K562 (cell line): ENCODE measurements around the gene S100A4. TPM values are rescaled to one million over a fixed set of nuclear protein-coding genes. Genes with fewer than 3 reads are reported as not detected.

Experiments
- BACH1 ChIP-seq: fragments of 200-800 bp; sonication (Bioruptor generic); IDR thresholded peaks from 2 replicates; pipeline ENCODE4 v1.6.1; 2016; ENCODE audit warnings: missing genetic modification characterization, missing compliant biosample characterization
- BDP1 ChIP-seq: IDR thresholded peaks from 3 replicates; pipeline ENCODE4 v1.6.1; 2011; ENCODE audit not compliant: insufficient read length, insufficient read depth
- CHD1 ChIP-seq: fragments of 200-600 bp; sonication (generic); IDR thresholded peaks from one replicate; pipeline ENCODE4 v1.6.1; 2012; ENCODE audit warnings: mild to moderate bottlenecking, moderate library complexity, low read length, inconsistent platforms
- CSDE1 ChIP-seq, 2 experiments: fragments of 450-650 bp; IDR thresholded peaks; 2 replicates each; pipeline ENCODE4 v1.6.1; 2016; ENCODE audit warnings: mild to moderate bottlenecking in 1 of 2
- CTBP1 ChIP-seq: fragments of 450-650 bp; IDR thresholded peaks from 2 replicates; pipeline ENCODE4 v1.6.1; 2016; ENCODE audit warnings: borderline replicate concordance
- DMBX1 ChIP-seq: fragments of 250-450 bp; sonication (Bioruptor Pico); IDR thresholded peaks from 2 replicates; pipeline ENCODE4 v1.8.0; 2022; ENCODE audit warnings: inconsistent platforms, mild to moderate bottlenecking, moderate library complexity, borderline replicate concordance
- HCFC1 ChIP-seq: IDR thresholded peaks from 2 replicates; pipeline ENCODE4 v1.6.1; 2012; ENCODE audit warnings: low read depth, low read length, improper control_type of control experiment
- ILF3 ChIP-seq: fragments of 450-650 bp; IDR thresholded peaks from 2 replicates; pipeline ENCODE4 v1.6.1; 2018; ENCODE audit warnings: antibody characterized with exemption, mild to moderate bottlenecking, moderate library complexity, borderline replicate concordance
- LCOR ChIP-seq: sonication (generic); formaldehyde crosslinking; IDR thresholded peaks from 2 replicates; pipeline ENCODE4 v1.8.0; 2022; ENCODE audit warnings: mild to moderate bottlenecking, missing genetic modification reagents
- NFXL1 ChIP-seq: fragments of 450-650 bp; formaldehyde crosslinking; IDR thresholded peaks from 2 replicates; pipeline ENCODE4 v1.4.0; 2021; ENCODE audit warnings: mild to moderate bottlenecking
- PHF20 ChIP-seq: fragments of 450-650 bp; IDR thresholded peaks from 2 replicates; pipeline ENCODE4 v1.6.1; 2018; ENCODE audit not compliant: partially characterized antibody
- PTTG1 ChIP-seq: fragments of 450-650 bp; IDR thresholded peaks from 2 replicates; pipeline ENCODE4 v1.6.1; 2016; ENCODE audit warnings: low read depth, mild to moderate bottlenecking, missing genetic modification characterization, missing compliant biosample characterization
- SMAD3 ChIP-seq: fragments of 450-650 bp; formaldehyde crosslinking; conservative IDR thresholded peaks from 2 replicates; pipeline ENCODE4 v1.4.0; 2020; ENCODE audit warnings: mild to moderate bottlenecking
- polyA plus RNA-seq, 8 experiments: library from polyadenylated mRNA; depleted of rRNA in 4 of 8; stranded (reverse) in 5 of 8; unstranded in 3 of 8; fragments of >200 nt; fragmentation: Nextera tagmentation in 2 of 8; fragmentation: Illumina TruSeq in 1 of 8; extraction: Ambion mirVana in 2 of 8; extraction: Trizol in 1 of 8; gene quantifications; 2 replicates each; pipeline versions ENCODE4 v1.2.1 to v1.2.3, GENCODE V29; 2011 to 2014; ENCODE audit warnings: inconsistent platforms in 1 of 8, missing spikeins in 1 of 8
- total RNA-seq, 7 experiments: library from RNA; depleted of rRNA in 6 of 7; stranded (reverse); fragments of >200 nt in 6 of 7; fragmentation: Illumina TruSeq in 2 of 7; extraction: Trizol in 2 of 7; gene quantifications; 2 replicates each; pipeline versions ENCODE4 v1.2.1 to v1.2.3, GENCODE V29; 2011 to 2021; ENCODE audit warnings: low replicate concordance in 1 of 7

Gene S100A4
- total and polyA plus RNA-seq, 9 of the 15 experiments (the other 6 are each of a cell fraction or from before 2014, with no cell fraction given), result 3.7 to 20.1 (median 11.2) TPM

DNA sequence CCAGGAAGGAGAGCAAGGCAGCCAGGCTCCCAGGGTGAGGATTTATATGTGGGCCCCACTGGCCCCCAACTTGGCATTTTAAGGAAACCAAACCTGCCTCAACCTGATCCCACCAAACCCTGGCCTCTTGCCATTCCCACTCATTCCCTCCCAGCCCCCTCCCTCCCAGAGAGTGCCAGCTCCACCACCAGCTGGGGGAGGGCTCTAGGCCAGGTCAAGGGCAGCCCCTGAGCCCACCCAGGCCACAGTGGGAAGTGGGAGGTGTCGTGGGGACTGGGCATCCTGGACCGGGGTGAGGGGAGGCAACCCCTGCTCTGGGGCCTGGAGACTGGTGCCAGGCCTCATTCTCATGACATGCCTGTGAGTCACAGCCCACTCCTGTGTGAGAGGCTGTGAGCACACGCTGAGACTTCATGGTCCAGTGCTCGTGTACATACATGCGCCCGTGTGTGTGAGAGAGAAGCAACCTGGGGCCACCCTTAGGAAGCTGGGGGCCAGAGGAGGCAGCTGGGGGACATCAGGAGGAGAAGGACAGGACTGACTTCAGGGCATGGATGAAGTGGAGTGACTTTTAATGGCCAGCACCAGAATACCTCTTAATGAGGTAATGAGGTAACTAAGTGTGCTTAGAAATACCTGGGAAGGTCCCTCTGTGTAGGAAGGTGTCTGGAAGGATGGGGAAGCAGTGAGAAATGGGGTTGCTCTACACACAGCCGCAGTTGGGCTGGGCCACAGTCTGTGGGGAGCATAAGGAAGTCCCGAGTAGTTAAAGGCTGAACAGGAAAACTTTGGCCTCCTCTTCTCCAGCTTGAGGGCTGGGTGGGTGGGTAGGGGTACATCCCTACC, 20.1 kb upstream of the S100A4 start, which contains the start of gene S100A2 (continued):
- TF ChIP-seq SMAD3 (0 out of 2 replicates have a peak, but pooled peaks have one; percentile 44), DMBX1 (CRISPR knock-in tag) (peak; percentile 19; the same call in 1 of the 2 replicates), CTBP1 (no peak), ILF3 (no peak), CSDE1 (IDR thresholded peaks at IDR 0.05) (no peak), BDP1 (no peak), LCOR (CRISPR knock-in tag) (0 out of 2 replicates have a peak, but pooled peaks have one; percentile 5), NFXL1 (0 out of 2 replicates have a peak, but pooled peaks have one; percentile 51), CHD1 (no peak), PTTG1 (tag) (0 out of 2 replicates have a peak, but pooled peaks have one; percentile 25), PHF20 (no peak), HCFC1 (no peak), BACH1 (tag) (no peak)
